GM21529 (cell line): Measurements from ENCODE around the gene ZNF484.
A peak's percentile ranks its signal among the peaks of the same experiment; 100 is the strongest.
"Not testable (repeated sequence)": the region's sequence is repeated elsewhere in the genome, so short reads cannot be mapped to it uniquely, and the experiment has no call there.

ENCODE experiments used
- ATAC-seq: cut with Tn5 transposase; IDR thresholded peaks from one replicate; pipeline ENCODE4 v1.9.1; 2021; ENCODE audit not compliant: unreplicated experiment

The ZNF484 gene

GRCh38 chr9:92877531-92878430 is at the start of gene ZNF484:
TSS of gene ZNF484 (minus strand) at chr9:92878038. CDS start at chr9:92875029, 3,009 bp downstream.
- ATAC-seq, result peak; percentile 98

- ATAC-seq, result no peak
Observed at GRCh38 chr9:92920437-92920836, 42.6 kb upstream of the ZNF484 start.

- no peak for ATAC-seq
Observed at GRCh38 chr9:92917176-92917800, 39.5 kb upstream of the ZNF484 start.

- no peak for ATAC-seq
Observed at GRCh38 chr9:92911511-92912475, 34.0 kb upstream of the ZNF484 start.

GRCh38 chr9:92905137-92905536 is 27.3 kb upstream of the ZNF484 start:
- not testable (repeated sequence) for ATAC-seq

GRCh38 chr9:92897323-92897722 is 19.5 kb upstream of the ZNF484 start:
- no peak for ATAC-seq

- ATAC-seq, result no peak
Observed at GRCh38 chr9:92895812-92896436, 18.1 kb upstream of the ZNF484 start.

GRCh38 chr9:92894711-92895362 is 17.0 kb upstream of the ZNF484 start:
- no peak for ATAC-seq

- not testable (repeated sequence) for ATAC-seq
Observed at GRCh38 chr9:92893916-92894610, 16.2 kb upstream of the ZNF484 start.

GRCh38 chr9:92892276-92892675 is 14.4 kb upstream of the ZNF484 start:
- ATAC-seq, result not testable (repeated sequence)

- no peak for ATAC-seq
Observed at GRCh38 chr9:92890761-92891160, 12.9 kb upstream of the ZNF484 start.

GRCh38 chr9:92887880-92888338 is 10.1 kb upstream of the ZNF484 start:
- no peak for ATAC-seq

GRCh38 chr9:92886846-92887610 is 9.2 kb upstream of the ZNF484 start:
- ATAC-seq, result not testable (repeated sequence)

GRCh38 chr9:92883666-92884405 is 6.0 kb upstream of the ZNF484 start:
- not testable (repeated sequence) for ATAC-seq

- ATAC-seq, result no peak
Observed at GRCh38 chr9:92882276-92882675, 4.4 kb upstream of the ZNF484 start.

GRCh38 chr9:92875373-92875772 is 2.5 kb downstream of the ZNF484 start:
- no peak for ATAC-seq

- no peak for ATAC-seq
Observed at GRCh38 chr9:92870289-92870688, 7.5 kb downstream of the ZNF484 start.

- not testable (repeated sequence) for ATAC-seq
Observed at GRCh38 chr9:92866600-92866999, 11.2 kb downstream of the ZNF484 start.
